HEK293T (cell line): ENCODE results near the gene TTLL6.
A peak's percentile ranks its signal among the peaks of the same experiment; 100 is the strongest.

Source experiments
- CTCF ChIA-PET: fragments of 350-600 bp; formaldehyde crosslinking; extraction: SDS; loops from one replicate; lab custom pipeline; 2021; ENCODE audit warnings: antibody characterized with exemption, inconsistent platforms; lab: Yijun Ruan, JAX
- POLR2A ChIA-PET: fragments of 350-600 bp; formaldehyde crosslinking; extraction: SDS; loops from one replicate; lab custom pipeline; 2020; ENCODE audit warnings: antibody characterized with exemption, inconsistent platforms; lab: Yijun Ruan, JAX
- DNase-seq: peaks from one replicate; pipeline ENCODE4 v3.0.0; 2012; ENCODE audit warnings: mixed read lengths; ENCODE audit errors: extremely low spot score
- ARNT ChIP-seq: fragments of 450-650 bp; IDR thresholded peaks from 2 replicates; pipeline ENCODE4 v1.6.1; 2017; ENCODE audit warnings: mild to moderate bottlenecking
- BHLHE40 ChIP-seq: fragments of 450-650 bp; IDR thresholded peaks from 2 replicates; pipeline ENCODE4 v1.6.1; 2016; ENCODE audit warnings: mild to moderate bottlenecking, moderate library complexity, borderline replicate concordance
- CTBP1 ChIP-seq: fragments of 450-650 bp; IDR thresholded peaks from 2 replicates; pipeline ENCODE4 v1.6.1; 2016; ENCODE audit warnings: borderline replicate concordance
- ELF4 ChIP-seq: fragments of 450-650 bp; IDR thresholded peaks from 2 replicates; pipeline ENCODE4 v1.6.1; 2017; ENCODE audit warnings: antibody characterized with exemption
- FOXA1 ChIP-seq: fragments of 450-650 bp; IDR thresholded peaks from 2 replicates; pipeline ENCODE4 v1.6.1; 2016; ENCODE audit warnings: mild to moderate bottlenecking
- FOXK2 ChIP-seq: fragments of 450-650 bp; IDR thresholded peaks from 2 replicates; pipeline ENCODE4 v1.6.1; 2016; ENCODE audit warnings: mild to moderate bottlenecking
- FOXM1 ChIP-seq: fragments of 450-650 bp; IDR thresholded peaks from 2 replicates; pipeline ENCODE4 v1.6.1; 2017; ENCODE audit warnings: mild to moderate bottlenecking, borderline replicate concordance
- HDGF ChIP-seq: fragments of 450-650 bp; IDR thresholded peaks from 2 replicates; pipeline ENCODE4 v1.6.1; 2017; ENCODE audit warnings: antibody characterized with exemption, borderline replicate concordance
- L3MBTL2 ChIP-seq: fragments of 450-650 bp; conservative IDR thresholded peaks from 2 replicates; pipeline ENCODE4 v1.6.1; 2016; ENCODE audit warnings: mild to moderate bottlenecking
- LEF1 ChIP-seq: fragments of 450-650 bp; IDR thresholded peaks from 2 replicates; pipeline ENCODE4 v1.6.1; 2017; ENCODE audit warnings: mild to moderate bottlenecking, borderline replicate concordance
- NFRKB ChIP-seq: fragments of 450-650 bp; IDR thresholded peaks from 2 replicates; pipeline ENCODE4 v1.6.1; 2016; ENCODE audit warnings: mild to moderate bottlenecking, moderate library complexity
- PKNOX1 ChIP-seq: fragments of 450-650 bp; IDR thresholded peaks from 2 replicates; pipeline ENCODE4 v1.6.1; 2016
- SP1 ChIP-seq: fragments of 450-650 bp; IDR thresholded peaks from 2 replicates; pipeline ENCODE4 v1.6.1; 2017
- SUZ12 ChIP-seq: fragments of 450-650 bp; IDR thresholded peaks from 2 replicates; pipeline ENCODE4 v1.6.1; 2016; ENCODE audit warnings: mild to moderate bottlenecking
- TARDBP ChIP-seq: fragments of 450-650 bp; IDR thresholded peaks from 2 replicates; pipeline ENCODE4 v1.6.1; 2016
- ZNF384 ChIP-seq: fragments of 450-650 bp; IDR thresholded peaks from 2 replicates; pipeline ENCODE4 v1.6.1; 2016

The TTLL6 gene

GRCh38 chr17:48760411-48760810 is 56.6 kb downstream of the TTLL6 start:
- ChIA-PET CTCF (interaction anchor here (0.8 kb wide), 1 partner anchor 36 kb away, joined by 3 read pairs; no protein-coding TSS in a partner anchor), POLR2A (no interaction called here)
- DNase-seq, result no peak
- TF ChIP-seq NFRKB (no peak), FOXK2 (no peak), ARNT (no peak), PKNOX1 (no peak), TARDBP (no peak), ZNF384 (no peak), FOXM1 (no peak), FOXA1 (no peak), L3MBTL2 (no peak), ELF4 (no peak), BHLHE40 (no peak), LEF1 (no peak), HDGF (no peak), SUZ12 (no peak), CTBP1 (no peak), SP1 (no peak)

- ChIA-PET POLR2A (interaction anchor here (2.4 kb wide), 1 partner anchor 29 kb away, joined by 9 read pairs; no protein-coding TSS in a partner anchor), CTCF (interaction anchor here (0.7 kb wide), 1 partner anchor 45 kb away, joined by 3 read pairs; no protein-coding TSS in a partner anchor)
- DNase-seq, result no peak
- no peak for TF ChIP-seq FOXA1
- no peak for TF ChIP-seq SUZ12
- no peak for TF ChIP-seq CTBP1
These were observed 57.7 kb downstream of the TTLL6 start for GRCh38 chr17:48759288-48759687.

GRCh38 chr17:48757524-48757961 is 59.5 kb downstream of the TTLL6 start:
- CTCF ChIA-PET, result interaction anchor here (0.9 to 1.5 kb wide), 2 partner anchors 32 to 55 kb away, joined by 3 to 12 read pairs; no protein-coding TSS in a partner anchor
- POLR2A ChIA-PET, result interaction anchor here (2.4 kb wide), 1 partner anchor 27 kb away, joined by 9 read pairs; no protein-coding TSS in a partner anchor
- DNase-seq, result peak; percentile 7
- TF ChIP-seq PKNOX1 (no peak), TARDBP (no peak), LEF1 (no peak), SUZ12 (no peak), ARNT (no peak), ZNF384 (no peak), FOXK2 (no peak), SP1 (no peak), L3MBTL2 (no peak), BHLHE40 (no peak), FOXM1 (no peak), HDGF (no peak), ELF4 (no peak), NFRKB (no peak), FOXA1 (no peak), CTBP1 (no peak)

- CTCF ChIA-PET, result no interaction called here
- peak; percentile 5 for DNase-seq
- POLR2A ChIA-PET, result interaction anchor here (1.7 kb wide), 1 partner anchor 28 kb away, joined by 4 read pairs; the partner anchor contains the start of gene HOXB13
- TF ChIP-seq TARDBP (no peak), PKNOX1 (no peak), ARNT (no peak), LEF1 (no peak), L3MBTL2 (no peak), BHLHE40 (no peak), HDGF (no peak), NFRKB (no peak), CTBP1 (no peak), FOXM1 (no peak), SP1 (no peak), SUZ12 (no peak), FOXA1 (no peak), ELF4 (no peak), ZNF384 (no peak), FOXK2 (no peak)
These were observed 60.2 kb downstream of the TTLL6 start for GRCh38 chr17:48756830-48757251.

- ChIA-PET POLR2A (interaction anchor here (1.4 to 1.7 kb wide), 2 partner anchors 11 to 26 kb away, joined by 3 to 4 read pairs; partner anchors contain the start of gene HOXB13), CTCF (no interaction called here)
- TF ChIP-seq NFRKB, result no peak
- no peak for TF ChIP-seq SUZ12
- TF ChIP-seq TARDBP, result no peak
- no peak for TF ChIP-seq ARNT
- TF ChIP-seq LEF1, result no peak
- TF ChIP-seq FOXK2, result no peak
- no peak for TF ChIP-seq SP1
- no peak for TF ChIP-seq BHLHE40
- TF ChIP-seq ELF4, result no peak
- no peak for TF ChIP-seq CTBP1
- TF ChIP-seq FOXA1, result no peak
- TF ChIP-seq ZNF384, result no peak
- TF ChIP-seq FOXM1, result no peak
- DNase-seq, result no peak
These were observed 61.7 kb downstream of the TTLL6 start for GRCh38 chr17:48755356-48755755.
